Stimulated activated CD8-positive, alpha-beta memory T cell treated with anti-CD3 and anti-CD28 coated beads, Interleukin-2, amount 100 ng/mL, for 48 hours (primary cell): ENCODE results near the gene ADK.
"Not testable (repeated sequence)": the region's sequence is repeated elsewhere in the genome, so short reads cannot be mapped to it uniquely, and the experiment has no call there.

Experiments used
- DNase-seq, 2 donors: peaks; one replicate each; pipeline ENCODE4 v3.0.0-alpha.2; 2020; ENCODE audit warnings: low read depth in 2 of 2

The ADK gene

GRCh38 chr10:74145133-74145532, 5.9 kb upstream of the ADK start:
- no peak for DNase-seq

DNA sequence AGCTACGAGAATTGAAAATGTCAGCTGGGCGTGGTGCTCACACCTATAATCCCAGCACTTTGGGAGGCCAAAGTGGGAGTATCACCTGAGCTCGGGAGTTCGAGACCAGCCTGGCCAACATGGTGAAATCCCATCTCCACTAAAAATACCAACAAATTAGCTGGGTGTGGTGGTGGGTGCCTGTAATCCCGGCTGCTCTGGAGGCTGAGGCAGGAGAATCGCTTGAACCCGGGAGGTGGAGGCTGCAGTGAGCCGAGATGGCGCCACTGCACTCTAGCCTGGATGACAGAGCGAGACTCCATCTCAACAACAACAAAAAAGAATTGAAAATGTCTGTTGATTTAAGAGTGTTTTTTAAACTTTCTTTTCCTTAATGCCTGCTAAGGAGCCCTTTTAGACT, 4.0 kb upstream of the ADK start:
- not testable (repeated sequence) for DNase-seq

DNA sequence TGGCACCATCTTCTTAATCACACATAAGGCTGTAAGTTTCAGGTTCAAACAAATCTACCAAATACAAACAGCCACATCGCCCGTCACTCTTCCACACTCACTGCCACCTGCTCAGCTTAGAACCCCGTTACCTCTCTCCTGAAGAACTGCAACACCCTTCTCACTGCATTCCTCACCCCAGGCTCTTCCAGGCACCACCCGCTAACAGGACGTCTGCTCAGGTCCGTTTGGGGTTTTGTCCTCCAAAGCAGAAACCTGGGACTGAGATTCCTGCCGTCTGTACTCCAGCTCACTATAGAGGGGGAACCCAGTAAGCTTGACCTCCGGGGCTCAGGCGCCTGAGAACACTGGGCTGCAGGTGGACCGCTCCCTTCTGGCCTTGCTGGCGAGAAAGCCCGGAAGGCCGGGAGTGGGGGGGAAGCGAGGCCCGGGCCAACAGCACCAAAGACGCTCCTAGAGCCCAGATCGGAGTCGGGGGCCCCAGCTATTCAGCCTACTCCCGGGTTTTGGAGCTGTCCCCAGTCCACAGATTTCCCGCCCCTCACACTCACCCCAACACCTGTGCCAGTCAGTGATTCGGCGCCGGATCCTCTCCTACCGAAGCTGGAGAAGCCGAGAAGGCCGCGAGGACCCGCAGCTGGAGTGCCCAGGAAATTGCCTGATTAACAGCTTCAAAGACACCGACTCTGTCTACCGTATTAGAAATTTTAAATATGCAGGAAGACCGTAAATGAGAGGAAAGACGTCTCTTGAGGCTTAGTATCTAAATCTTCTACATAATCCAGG, 624 bp upstream of the ADK start, which contains the start of gene AP3M1:
AP3M1 (minus strand) TSS at position 625 of the 786 bp plus-strand sequence. CDS start 12,449 bp downstream, outside the sequence.
- peak; percentile 67 to 69 for DNase-seq

GRCh38 chr10:74151879-74152722, 1.1 kb downstream of the ADK start:
- no peak for DNase-seq

- no peak for DNase-seq
Observed at GRCh38 chr10:74153123-74153522, 2.1 kb downstream of the ADK start.

GRCh38 chr10:74153676-74154075, 2.7 kb downstream of the ADK start:
- no peak for DNase-seq

DNA sequence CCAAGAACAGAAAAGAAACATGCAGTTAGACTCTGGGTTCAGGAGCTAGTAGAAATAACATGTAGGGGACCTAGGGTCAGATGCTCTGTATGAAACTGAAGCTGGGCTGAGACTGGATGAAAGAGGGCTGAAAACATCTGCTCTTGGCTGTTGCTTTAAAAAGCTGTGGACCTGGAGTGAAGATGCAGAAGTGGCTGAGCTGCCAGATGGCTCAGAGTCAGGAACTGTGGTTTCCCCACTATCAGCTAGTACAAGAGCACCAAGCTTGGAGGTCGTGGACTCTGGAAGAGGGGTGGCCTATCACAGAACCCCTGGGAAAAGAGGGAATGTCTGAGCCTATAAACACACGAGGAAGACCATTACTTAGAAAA, 5.9 kb downstream of the ADK start:
- no peak for DNase-seq

DNA sequence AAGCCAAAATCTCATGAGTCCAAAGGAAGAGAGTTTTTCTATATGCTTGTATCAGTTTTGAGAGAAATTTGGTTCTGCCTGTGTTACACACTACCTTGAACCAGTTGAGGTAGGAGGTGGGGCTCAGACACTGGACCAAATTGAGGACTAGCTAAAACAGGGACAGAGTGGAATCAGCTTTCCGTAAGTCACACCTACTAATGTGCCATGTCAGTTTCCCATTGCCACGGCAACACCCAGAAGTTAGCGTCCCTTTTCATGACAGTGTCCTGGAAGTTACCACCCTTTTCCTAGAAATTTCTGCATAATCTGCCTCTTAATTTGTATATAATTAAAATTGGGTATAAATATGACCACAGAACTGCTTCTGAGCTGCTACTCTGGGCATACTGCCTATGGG, 9.0 kb downstream of the ADK start:
- no peak for DNase-seq

GRCh38 chr10:74163319-74164068, 12.5 kb downstream of the ADK start:
- DNase-seq, result no peak

DNA sequence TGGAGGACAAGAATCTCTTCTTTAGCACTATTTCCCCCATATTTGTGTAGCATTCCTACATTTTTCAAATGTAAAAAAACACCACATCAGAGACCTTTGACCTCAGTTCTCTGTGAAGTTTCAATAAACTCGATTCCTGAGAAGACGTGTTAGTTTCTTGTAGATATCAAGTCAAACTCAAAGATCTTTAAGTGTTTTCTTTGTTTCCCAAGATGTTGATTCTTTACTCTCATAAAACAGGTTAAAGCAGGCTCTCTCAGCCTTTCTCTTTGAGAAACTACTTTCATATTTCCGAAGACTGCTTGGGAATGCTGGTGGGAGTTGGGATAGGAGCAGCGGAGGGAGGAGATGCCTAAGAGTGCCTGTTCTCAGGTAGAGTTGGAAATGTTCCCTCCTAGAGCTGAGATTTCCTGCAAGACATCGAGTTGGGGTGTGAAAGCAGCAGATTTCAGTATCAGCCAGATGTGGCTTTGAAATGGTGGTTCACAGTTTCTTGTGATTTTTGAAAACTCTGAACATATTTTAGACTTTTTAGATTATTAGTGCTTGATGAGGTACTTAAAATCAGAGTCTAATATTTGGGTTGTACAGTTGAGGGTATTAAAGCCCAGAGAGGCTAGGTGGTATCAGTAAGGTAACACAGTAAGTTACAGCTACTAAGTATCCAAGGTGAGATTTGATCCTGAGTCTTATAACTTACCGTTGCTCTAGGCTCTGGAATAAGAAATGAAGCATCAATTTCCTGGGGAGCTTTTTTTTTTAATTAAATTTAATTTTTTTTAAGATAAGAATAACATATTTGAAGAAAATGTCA, 13.9 kb downstream of the ADK start:
- no peak for DNase-seq

- no peak for DNase-seq
Observed at GRCh38 chr10:74165530-74165901, 14.5 kb downstream of the ADK start.

DNA sequence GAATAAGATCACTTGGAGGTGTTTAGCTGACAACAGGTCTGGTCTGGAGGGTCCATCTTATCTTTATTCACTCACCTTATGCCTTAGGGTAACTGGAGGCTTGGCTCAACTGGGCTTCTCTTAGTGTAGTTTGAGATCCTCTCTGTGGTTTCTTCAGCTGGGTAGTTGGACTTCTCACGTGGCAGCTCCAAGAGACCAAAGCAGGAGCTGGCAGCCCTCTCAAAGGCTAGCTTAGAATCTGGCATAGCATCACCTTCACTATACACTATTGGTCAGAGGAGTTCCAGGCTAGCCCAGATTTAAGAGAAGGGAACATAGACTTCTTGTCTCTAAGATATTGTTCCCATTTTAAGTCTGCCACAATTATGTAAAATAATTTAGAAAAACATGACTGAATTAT, 16.4 kb downstream of the ADK start:
- no peak for DNase-seq

- no peak for DNase-seq
Observed at GRCh38 chr10:74171625-74172024, 20.6 kb downstream of the ADK start.

- DNase-seq, result no peak
Observed at GRCh38 chr10:74174521-74174920, 23.5 kb downstream of the ADK start.

DNA sequence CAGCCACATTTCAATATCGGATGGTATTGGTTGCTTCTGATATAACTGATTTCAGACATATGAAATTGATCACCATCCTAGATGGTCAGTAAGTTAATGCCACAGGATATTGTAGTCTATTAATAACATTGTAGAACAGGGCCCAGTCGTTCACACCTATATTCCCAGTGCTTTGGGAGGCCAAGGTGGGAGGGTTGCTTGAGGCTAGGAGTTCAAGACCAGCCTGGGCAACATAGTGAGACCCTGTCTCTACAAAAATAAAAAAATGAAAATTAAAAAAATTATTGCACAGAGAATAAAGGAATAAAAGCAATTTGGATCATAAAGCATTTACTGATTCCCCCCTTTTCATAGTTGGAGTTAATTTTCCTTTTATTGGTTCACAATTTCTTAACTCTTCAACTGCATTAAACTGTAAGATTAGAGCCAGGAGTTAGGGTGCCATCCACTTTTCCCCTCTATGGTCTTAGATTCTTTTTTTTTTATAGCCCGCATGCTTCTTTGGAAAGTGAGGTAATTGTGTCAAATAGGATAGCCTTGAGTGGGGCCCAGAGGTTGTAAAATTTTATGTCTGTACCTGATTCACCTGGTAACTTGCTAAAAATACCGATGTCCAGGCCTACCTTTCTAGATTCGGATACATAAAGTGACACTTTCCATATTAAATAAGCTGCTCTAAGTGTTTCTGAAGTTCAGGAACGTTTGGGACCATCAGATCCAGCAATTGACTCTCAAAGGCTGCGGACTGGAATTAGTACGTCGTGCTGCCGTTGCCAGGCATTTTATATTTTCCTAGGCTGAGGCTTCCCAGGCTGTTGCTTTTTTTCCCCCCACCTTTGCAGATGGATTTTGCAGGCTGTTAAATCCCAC, 24.7 kb downstream of the ADK start:
- no peak for DNase-seq

GRCh38 chr10:74176380-74177139, 25.5 kb downstream of the ADK start:
- peak; percentile 95 to 96 for DNase-seq

- peak; percentile 30 to 37 for DNase-seq
Observed at GRCh38 chr10:74177140-74177677, 26.2 kb downstream of the ADK start.

DNA sequence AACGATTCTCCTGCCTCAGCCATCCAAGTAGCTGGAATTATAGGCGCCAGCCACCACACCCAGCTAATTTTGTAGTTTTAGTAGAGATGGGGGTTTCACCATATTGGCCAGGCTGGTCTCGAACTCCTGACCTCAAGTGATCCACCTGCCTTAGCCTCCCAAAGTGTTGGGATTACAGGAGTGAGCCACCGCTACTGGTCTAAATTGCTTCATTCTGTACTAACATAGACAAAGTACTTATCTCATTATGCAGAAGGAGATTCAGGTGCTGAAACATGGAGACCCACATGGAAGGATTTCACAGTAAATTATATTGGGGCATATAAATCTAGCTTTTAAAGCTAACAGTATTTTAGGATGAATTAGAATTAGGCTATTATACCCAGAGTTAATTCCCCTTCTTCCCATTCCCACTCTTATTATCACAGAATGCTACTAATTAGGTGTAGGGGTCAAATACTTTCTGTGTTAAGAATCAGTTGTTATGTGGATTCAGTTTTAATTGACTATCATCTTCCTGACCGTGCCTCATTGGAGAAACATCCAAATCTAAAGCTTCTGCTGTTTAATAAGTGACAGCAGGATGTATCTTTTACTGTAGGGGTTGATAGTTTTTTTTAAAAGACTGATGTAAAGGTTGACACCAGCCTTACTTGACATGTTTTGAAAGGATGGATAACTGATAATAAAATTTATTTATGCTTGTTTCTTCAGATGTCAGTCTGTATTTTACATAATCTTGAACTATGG, 27.2 kb downstream of the ADK start:
- no peak for DNase-seq
